ENCODE results near the gene CSK.

DNA sequence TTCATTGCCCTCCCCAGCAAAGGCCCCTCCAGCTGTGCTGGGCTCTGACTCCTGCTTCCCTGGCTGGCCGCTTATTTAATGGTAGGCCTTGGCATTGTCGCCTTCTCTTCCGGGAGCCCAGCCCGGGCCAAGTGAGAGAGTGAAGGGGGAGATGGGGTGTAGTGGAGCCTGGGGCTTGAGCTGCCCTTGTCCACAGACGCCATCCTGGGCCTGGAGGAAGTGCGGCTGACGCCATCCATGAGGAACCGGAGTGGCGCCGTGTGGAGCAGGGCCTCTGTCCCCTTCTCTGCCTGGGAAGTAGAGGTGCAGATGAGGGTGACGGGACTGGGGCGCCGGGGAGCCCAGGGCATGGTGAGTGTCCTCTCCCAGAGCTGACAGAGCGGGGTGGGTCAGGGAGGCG, 34.1 kb downstream of the CSK start:
- TF ChIP-seq POLR2A (IDR thresholded peaks at IDR 0.05; ENCODE audit: low read length) (no peak), JUN (IDR thresholded peaks at IDR 0.05) (no peak), RNF2 (IDR thresholded peaks at IDR 0.05; ENCODE audit: borderline replicate concordance, low read depth) (no peak), EP300 (IDR thresholded peaks at IDR 0.05) (no peak), PHF8 (IDR thresholded peaks at IDR 0.05; ENCODE audit: borderline replicate concordance, low read depth) (no peak), ZSCAN20 (CRISPR knock-in tag; IDR thresholded peaks at IDR 0.05) (no peak), KDM5A (IDR thresholded peaks at IDR 0.05) (no peak), CEBPB (IDR thresholded peaks at IDR 0.05) (no peak)
- TF ChIP-seq, protein P1, sequence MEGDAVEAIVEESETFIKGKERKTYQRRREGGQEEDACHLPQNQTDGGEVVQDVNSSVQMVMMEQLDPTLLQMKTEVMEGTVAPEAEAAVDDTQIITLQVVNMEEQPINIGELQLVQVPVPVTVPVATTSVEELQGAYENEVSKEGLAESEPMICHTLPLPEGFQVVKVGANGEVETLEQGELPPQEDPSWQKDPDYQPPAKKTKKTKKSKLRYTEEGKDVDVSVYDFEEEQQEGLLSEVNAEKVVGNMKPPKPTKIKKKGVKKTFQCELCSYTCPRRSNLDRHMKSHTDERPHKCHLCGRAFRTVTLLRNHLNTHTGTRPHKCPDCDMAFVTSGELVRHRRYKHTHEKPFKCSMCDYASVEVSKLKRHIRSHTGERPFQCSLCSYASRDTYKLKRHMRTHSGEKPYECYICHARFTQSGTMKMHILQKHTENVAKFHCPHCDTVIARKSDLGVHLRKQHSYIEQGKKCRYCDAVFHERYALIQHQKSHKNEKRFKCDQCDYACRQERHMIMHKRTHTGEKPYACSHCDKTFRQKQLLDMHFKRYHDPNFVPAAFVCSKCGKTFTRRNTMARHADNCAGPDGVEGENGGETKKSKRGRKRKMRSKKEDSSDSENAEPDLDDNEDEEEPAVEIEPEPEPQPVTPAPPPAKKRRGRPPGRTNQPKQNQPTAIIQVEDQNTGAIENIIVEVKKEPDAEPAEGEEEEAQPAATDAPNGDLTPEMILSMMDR (IDR thresholded peaks at IDR 0.05): no peak
- TF ChIP-seq, protein P2, sequence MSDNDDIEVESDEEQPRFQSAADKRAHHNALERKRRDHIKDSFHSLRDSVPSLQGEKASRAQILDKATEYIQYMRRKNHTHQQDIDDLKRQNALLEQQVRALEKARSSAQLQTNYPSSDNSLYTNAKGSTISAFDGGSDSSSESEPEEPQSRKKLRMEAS (IDR thresholded peaks at IDR 0.05): no peak
